Measurements from ENCODE around the gene TSPAN10.

- TF ChIP-seq ATF3 (IDR thresholded peaks at IDR 0.05) (no peak), ATF3 (CRISPR knock-in tag; conservative IDR thresholded peaks at IDR 0.05) (no peak), ZNF407 (IDR thresholded peaks at IDR 0.05; ENCODE audit: low read depth) (no peak), POLR2G (IDR thresholded peaks at IDR 0.05; ENCODE audit: low read depth, low read length) (no peak), CTCF (IDR thresholded peaks at IDR 0.05 in 2 of 3, conservative IDR thresholded peaks at IDR 0.05 in 1 of 3; ENCODE audit: insufficient read depth in 2 of 3, low read depth in 1 of 3, low read length in 3 of 3) (no peak), USF1 (CRISPR knock-in tag; IDR thresholded peaks at IDR 0.05) (no peak), MCM2 (IDR thresholded peaks at IDR 0.05; ENCODE audit: low read depth) (no peak), KAT2B (IDR thresholded peaks at IDR 0.05; ENCODE audit: low read depth, low read length) (no peak), ARHGAP35 (IDR thresholded peaks at IDR 0.05; ENCODE audit: partially characterized antibody) (no peak)
These were observed 5.0 kb downstream of the TSPAN10 start for GRCh38 chr17:81641825-81642489.
